Heart left ventricle (tissue), 16 donors: ENCODE measurements around the gene PHB1. TPM values are rescaled to one million over a fixed set of nuclear protein-coding genes. Genes with fewer than 3 reads are reported as not detected.

Source experiments
- ATAC-seq, 4 donors: fragments of 200-7000 bp; cut with Tn5 transposase; one replicate each; pipeline ENCODE4 v1.9.1; 2020 to 2022; ENCODE audit warnings: moderate library complexity in 4 of 4, mild to moderate bottlenecking in 3 of 4, moderate number of reproducible peaks in 1 of 4
- DNase-seq, 5 donors: peaks; one replicate each; pipeline ENCODE4 v3.0.0-alpha.2; 2020
- H3K27ac ChIP-seq, 12 donors: fragments of 200-600 bp; sonication (generic) in 4 of 12; one replicate each; pipeline versions ENCODE4 v1.5.0 to v1.8.0; 2016 to 2022; ENCODE audit warnings: mild to moderate bottlenecking in 2 of 12
- H3K27me3 ChIP-seq, 9 donors: fragments of 200-600 bp; sonication (generic) in 2 of 9; one replicate each; pipeline versions ENCODE4 v1.5.1 to v1.8.0; 2016 to 2022; ENCODE audit warnings: mild to moderate bottlenecking in 3 of 9
- H3K36me3 ChIP-seq, 9 donors: fragments of 200-600 bp; sonication (generic) in 2 of 9; one replicate each; pipeline versions ENCODE4 v1.5.0 to v1.8.0; 2018 to 2022; ENCODE audit warnings: mild to moderate bottlenecking in 2 of 9
- H3K4me1 ChIP-seq, 12 donors: fragments of 200-600 bp; sonication (generic) in 4 of 12; one replicate each; pipeline versions ENCODE4 v1.5.0 to v1.8.0; 2016 to 2022; ENCODE audit warnings: mild to moderate bottlenecking in 3 of 12
- H3K4me3 ChIP-seq, 12 donors: fragments of 200-600 bp; sonication (generic) in 4 of 12; one replicate each; pipeline versions ENCODE4 v1.5.0 to v1.8.0; 2017 to 2022; ENCODE audit warnings: mild to moderate bottlenecking in 9 of 12, moderate library complexity in 4 of 12
- H3K9me3 ChIP-seq, 12 donors: fragments of 200-600 bp; sonication (generic) in 4 of 12; one replicate each; pipeline versions ENCODE4 v1.5.0 to v1.8.0; 2016 to 2022; ENCODE audit warnings: mild to moderate bottlenecking in 1 of 12
- POLR2A ChIP-seq, 2 donors: fragments of 450-650 bp; IDR thresholded peaks; one replicate each; pipeline ENCODE4 v1.6.1; 2017; ENCODE audit warnings: antibody characterized with exemption in 2 of 2, mild to moderate bottlenecking in 2 of 2, moderate library complexity in 2 of 2
- WGBS, 4 donors: extraction: QIAGEN DNeasy Blood & Tissue Kit in 2 of 4; methylation state at CpG; one replicate each; pipeline versions ENCODE4 v1.1.5 to v1.1.7; 2013 to 2018; 5-methylcytosine and 5-hydroxymethylcytosine counted together
- intact Hi-C, 10 donors: fragments of 100-400 bp; cut with DNase I; formaldehyde crosslinking; loops; one replicate each; pipeline versions ENCODE4 v1.11.1 to v1.14.2; 2022
- long read RNA-seq, 3 donors: library from polyadenylated mRNA; unstranded; transcript quantifications; one replicate each; pipeline ENCODE4 v2.0.0, GENCODE V29; 2020 to 2021
- polyA plus RNA-seq, 2 donors: library from polyadenylated mRNA; stranded (reverse); fragments of 200-250 nt; gene quantifications; one replicate each; pipeline ENCODE4 v1.2.3, GENCODE V29; 2013
- total RNA-seq, 9 donors: library from RNA; depleted of rRNA in 2 of 9; stranded (reverse); fragments of >200 nt in 2 of 9; fragmentation: NEBNext Ultra II Directional in 3 of 9; extraction: Animal tissue kit (Norgen Biotek cat#: 25700) in 3 of 9; gene quantifications; one replicate each; pipeline versions ENCODE4 v1.1.0 to v1.2.4, GENCODE V29; 2016 to 2023
- TF ChIP-seq, protein P1 (sequence below), 12 donors: fragments of 200-600 bp; sonication (generic) in 4 of 12; IDR thresholded peaks; one replicate each; pipeline versions ENCODE4 v1.5.0 to v1.8.0; 2018 to 2022; ENCODE audit warnings: antibody characterized with exemption in 12 of 12, mild to moderate bottlenecking in 5 of 12
- donor health status: ischemic (EF 13 %, LVEDD 7.1; RV severe dilation, severe dysfunction).
- donor health status: healthy with polysubstance abuse.
- donor health status: DM: no; HTN: yes; CAD: no.
- donor health status: DM: no; HTN: no; CAD: no.
- donor health status: ischemic (EF 25% LVEDD 6.9; RV normal size, moderate dysfunction).
- donor health status: ischemic (EF 25% LVEDD 5.7; RV mildly dilated, moderate dysfunction).
- donor health status: healthy.
- donor health status: DM: yes; HTN: yes; CAD: no.
- donor health status: ischemic (EF 35%, LVEDD 5.7; RV mildly dilated, moderate dysfunction).
- donor health status: nonischemic (EF 11% LVEDD 7.7; RV severe dilation, severe dysfunction).
- donor health status: DM: yes; HTN: yes; CAD: no.
- donor health status: PGD.
- donor health status: ischemic (EF 29% LVEDD 5.4; RV normal size, mild dysfunction).
- donor health status: nonischemic (EF 23%, LVEDD 6.1; RV moderate dilation, normal function).

Gene PHB1
- 100 to 1,000 TPM; 125 to 264 (median 211) TPM for total RNA-seq
- 100 to 1,000 TPM; 155 to 328 TPM for polyA plus RNA-seq
- long read RNA-seq, donor 1, transcript PHB-201 (7 exons, 1,832 nt): major isoform, 155 of 198 reads
- long read RNA-seq, donor 1, transcript PHB-211 (2 exons, 852 nt): minor isoform, 6 of 198 reads
- long read RNA-seq, donor 1, partial matches to known transcripts: 4 of 198 reads
- long read RNA-seq, donor 1, other reads (novel, unspliced or antisense): 29 of 198 reads
- long read RNA-seq, donor 2, transcript PHB-214 (8 exons, 1,952 nt): minor isoform, 8 of 600 reads
- long read RNA-seq, donor 2, transcript PHB-211 (2 exons, 852 nt): minor isoform, 6 of 600 reads
- long read RNA-seq, donor 2, transcript PHB-201 (7 exons, 1,832 nt): major isoform, 550 of 600 reads
- long read RNA-seq, donor 2, partial matches to known transcripts: 12 of 600 reads
- long read RNA-seq, donor 2, other reads (novel, unspliced or antisense): 20 of 600 reads
- long read RNA-seq, donor 3, transcript PHB-201 (7 exons, 1,832 nt): major isoform, 156 of 189 reads
- long read RNA-seq, donor 3, transcript PHB-211 (2 exons, 852 nt): minor isoform, 6 of 189 reads
- long read RNA-seq, donor 3, partial matches to known transcripts: 7 of 189 reads
- long read RNA-seq, donor 3, other reads (novel, unspliced or antisense): 15 of 189 reads

DNA sequence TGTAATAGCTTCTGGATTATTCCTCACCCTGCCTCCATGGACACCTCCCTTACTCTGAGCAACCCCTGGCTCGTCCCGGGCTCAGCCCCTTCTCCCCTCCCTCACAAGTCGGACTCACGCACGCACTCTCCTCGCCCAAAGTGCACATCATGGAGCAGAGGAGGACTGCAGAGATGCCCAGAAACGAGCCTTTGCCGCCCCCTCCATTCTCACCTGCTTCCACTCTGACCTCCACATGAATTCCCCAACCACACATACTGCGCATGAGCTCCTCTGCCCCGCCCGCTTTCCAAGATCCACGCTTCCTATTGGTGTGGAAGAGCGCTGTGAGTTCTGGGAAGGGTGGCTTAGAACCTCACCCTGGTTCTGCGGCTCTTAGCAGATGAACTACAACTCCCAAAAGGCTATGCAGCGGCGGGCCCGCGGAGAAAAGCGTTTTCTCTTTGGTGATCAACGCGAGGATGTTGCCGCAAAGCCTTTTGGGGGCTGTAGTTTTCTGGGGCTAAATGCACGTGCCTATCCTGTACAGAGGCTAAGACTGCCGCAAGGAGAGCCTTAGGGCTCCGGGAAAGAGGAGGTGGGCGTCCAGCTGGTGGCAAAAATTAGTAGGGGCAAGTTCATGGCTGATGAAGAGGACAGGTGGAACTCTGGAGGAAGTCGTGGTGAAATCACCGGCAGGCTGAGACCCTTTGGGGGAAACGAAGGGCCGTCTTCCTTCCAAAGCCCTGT lies at the start of gene PHB1:
Gene PHB1 (minus strand): TSS at position 261 of the 729 bp plus-strand sequence. CDS start 1,618 bp downstream, outside the sequence.
- peak in 1 of 2 donors; percentile 53 for TF ChIP-seq POLR2A (IDR thresholded peaks at IDR 0.05)
- TF ChIP-seq, protein P1, sequence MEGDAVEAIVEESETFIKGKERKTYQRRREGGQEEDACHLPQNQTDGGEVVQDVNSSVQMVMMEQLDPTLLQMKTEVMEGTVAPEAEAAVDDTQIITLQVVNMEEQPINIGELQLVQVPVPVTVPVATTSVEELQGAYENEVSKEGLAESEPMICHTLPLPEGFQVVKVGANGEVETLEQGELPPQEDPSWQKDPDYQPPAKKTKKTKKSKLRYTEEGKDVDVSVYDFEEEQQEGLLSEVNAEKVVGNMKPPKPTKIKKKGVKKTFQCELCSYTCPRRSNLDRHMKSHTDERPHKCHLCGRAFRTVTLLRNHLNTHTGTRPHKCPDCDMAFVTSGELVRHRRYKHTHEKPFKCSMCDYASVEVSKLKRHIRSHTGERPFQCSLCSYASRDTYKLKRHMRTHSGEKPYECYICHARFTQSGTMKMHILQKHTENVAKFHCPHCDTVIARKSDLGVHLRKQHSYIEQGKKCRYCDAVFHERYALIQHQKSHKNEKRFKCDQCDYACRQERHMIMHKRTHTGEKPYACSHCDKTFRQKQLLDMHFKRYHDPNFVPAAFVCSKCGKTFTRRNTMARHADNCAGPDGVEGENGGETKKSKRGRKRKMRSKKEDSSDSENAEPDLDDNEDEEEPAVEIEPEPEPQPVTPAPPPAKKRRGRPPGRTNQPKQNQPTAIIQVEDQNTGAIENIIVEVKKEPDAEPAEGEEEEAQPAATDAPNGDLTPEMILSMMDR (IDR thresholded peaks at IDR 0.05): no peak
- DNase-seq (peak; percentile 96 to 97 (median 96)), ATAC-seq (peak; percentile 100)
- WGBS, 4 donors: 0 to 1% (median 0%) methylated on average over 30 of the region's 30 CpGs
- intact Hi-C loops: loop anchor here in 2 of 10 donors (5.0 to 10.0 kb wide), 2 partner anchors 143 to 290 kb away; partner anchors contain the start of gene SLC35B1 (in 1 of the 2)
- Histone ChIP-seq H3K4me3 (peak within 1 kb of the TSS; percentile 64 to 97 (median 88)), H3K9me3 (no peaks in the 10 kb centered on the region), H3K4me1 (peaks cover 0 to 19% (median 15%) of the 10 kb centered on the region in 12 donors), H3K27ac (peak within 1 kb of the TSS in 10 of 12 donors; percentile 28 to 84 (median 64)), H3K27me3 (no peaks in the 10 kb centered on the region), H3K36me3 (peaks cover 2 to 34% (median 33%) of the 10 kb centered on the region in 9 donors)

DNA sequence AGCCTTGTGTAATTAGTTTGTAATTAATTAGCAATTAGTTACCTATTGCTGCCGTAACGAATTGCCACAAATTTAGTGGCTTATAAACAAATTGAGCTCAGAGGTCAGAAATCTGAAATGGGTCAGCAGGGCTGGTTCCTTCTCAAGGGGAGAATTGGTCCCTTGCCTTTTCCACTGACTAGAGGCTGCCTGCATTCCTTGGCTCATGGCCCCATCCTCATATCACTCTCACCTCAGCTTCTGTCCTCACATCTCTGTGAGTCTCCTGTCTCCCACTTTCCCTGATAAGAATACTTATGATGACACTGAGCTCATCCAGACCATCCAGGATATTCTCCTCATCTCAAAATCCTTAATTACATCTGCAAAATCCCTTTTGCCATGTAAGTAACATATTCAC lies 49.4 kb upstream of the PHB1 start:
- Histone ChIP-seq H3K4me1 (no peaks in the 10 kb centered on the region), H3K9me3 (peaks cover 0 to 9% (median 0%) of the 10 kb centered on the region in 12 donors), H3K36me3 (no peaks in the 10 kb centered on the region), H3K27me3 (peaks cover 0 to 29% (median 15%) of the 10 kb centered on the region in 9 donors), H3K4me3 (no peak overlapping the region), H3K27ac (no peak overlapping the region)
- 74 to 100% (median 91%) methylated on average over 2 of the region's 2 CpGs for WGBS, 4 donors
- no peak for ATAC-seq
- intact Hi-C loops: no loop called here
- no peak for DNase-seq
- TF ChIP-seq, protein P1 (IDR thresholded peaks at IDR 0.05): no peak
- no peak for TF ChIP-seq POLR2A (IDR thresholded peaks at IDR 0.05)

DNA sequence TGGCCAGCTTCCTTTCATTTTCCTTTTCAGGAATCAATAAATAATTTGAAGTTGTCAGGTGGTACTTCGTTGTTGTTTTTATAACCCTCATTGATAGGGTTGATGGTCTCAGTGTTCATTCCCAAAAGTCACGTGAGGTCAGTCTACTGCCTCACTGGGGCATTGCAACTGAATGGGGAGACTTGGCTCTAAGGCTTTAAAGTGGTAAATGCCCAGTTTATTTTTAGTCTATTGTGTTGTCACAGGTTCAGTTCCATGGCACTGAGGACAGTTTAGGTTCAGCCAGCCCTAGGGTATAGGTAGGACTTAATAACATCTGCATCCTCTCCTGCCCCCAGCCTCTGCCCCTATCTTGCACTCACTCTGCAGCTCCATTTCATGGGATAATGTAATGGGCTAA lies 46.9 kb upstream of the PHB1 start:
- intact Hi-C loops: no loop called here
- ATAC-seq (no peak), DNase-seq (no peak)
- TF ChIP-seq, protein P1 (IDR thresholded peaks at IDR 0.05): no peak
- no peak for TF ChIP-seq POLR2A (IDR thresholded peaks at IDR 0.05)
- Histone ChIP-seq H3K4me3 (no peak overlapping the region), H3K4me1 (no peaks in the 10 kb centered on the region), H3K9me3 (peaks cover 0 to 9% (median 0%) of the 10 kb centered on the region in 12 donors), H3K27me3 (peaks cover 0 to 49% (median 22%) of the 10 kb centered on the region in 9 donors), H3K36me3 (no peaks in the 10 kb centered on the region), H3K27ac (no peak overlapping the region)
- 50 to 62% (median 56%) methylated on average over 2 of the region's 2 CpGs for WGBS, 4 donors
